ENCODE results near the gene TNMD. TPM values are rescaled to one million over a fixed set of nuclear protein-coding genes. Genes with fewer than 3 reads are reported as not detected.

Gene TNMD
- total RNA-seq, 1 donor from 2014 or later, result 2.3 TPM

DNA sequence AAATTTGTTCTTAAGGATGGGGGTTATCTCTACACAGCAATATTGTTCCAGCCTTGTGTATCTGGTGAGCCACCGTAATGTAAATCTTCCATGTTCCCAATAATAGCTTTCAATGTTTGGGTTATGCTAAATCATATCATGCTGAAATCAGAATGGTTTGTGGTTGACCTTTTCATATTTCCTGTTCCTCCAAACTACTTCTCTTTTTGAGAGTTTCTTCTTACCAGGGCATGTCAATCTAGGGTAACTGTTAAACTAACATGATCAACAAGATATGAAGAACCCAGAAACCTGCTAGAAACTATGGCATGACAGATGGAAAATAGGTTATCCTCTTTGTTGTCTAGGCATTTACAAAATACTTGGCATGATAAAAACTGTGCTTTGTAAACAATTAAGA, 22.0 kb downstream of the TNMD start:
- Mint-ChIP-seq H3K36me3 (no peaks in the 10 kb centered on the region), H3K27me3 (no peaks in the 10 kb centered on the region), H3K4me1 (ENCODE audit: unreplicated experiment) (no peaks in the 10 kb centered on the region), H3K4me3 (no peak overlapping the region), H3K27ac (no peak overlapping the region), H3K9me3 (no peaks in the 10 kb centered on the region)
- TF ChIP-seq, protein P1, sequence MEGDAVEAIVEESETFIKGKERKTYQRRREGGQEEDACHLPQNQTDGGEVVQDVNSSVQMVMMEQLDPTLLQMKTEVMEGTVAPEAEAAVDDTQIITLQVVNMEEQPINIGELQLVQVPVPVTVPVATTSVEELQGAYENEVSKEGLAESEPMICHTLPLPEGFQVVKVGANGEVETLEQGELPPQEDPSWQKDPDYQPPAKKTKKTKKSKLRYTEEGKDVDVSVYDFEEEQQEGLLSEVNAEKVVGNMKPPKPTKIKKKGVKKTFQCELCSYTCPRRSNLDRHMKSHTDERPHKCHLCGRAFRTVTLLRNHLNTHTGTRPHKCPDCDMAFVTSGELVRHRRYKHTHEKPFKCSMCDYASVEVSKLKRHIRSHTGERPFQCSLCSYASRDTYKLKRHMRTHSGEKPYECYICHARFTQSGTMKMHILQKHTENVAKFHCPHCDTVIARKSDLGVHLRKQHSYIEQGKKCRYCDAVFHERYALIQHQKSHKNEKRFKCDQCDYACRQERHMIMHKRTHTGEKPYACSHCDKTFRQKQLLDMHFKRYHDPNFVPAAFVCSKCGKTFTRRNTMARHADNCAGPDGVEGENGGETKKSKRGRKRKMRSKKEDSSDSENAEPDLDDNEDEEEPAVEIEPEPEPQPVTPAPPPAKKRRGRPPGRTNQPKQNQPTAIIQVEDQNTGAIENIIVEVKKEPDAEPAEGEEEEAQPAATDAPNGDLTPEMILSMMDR (conservative IDR thresholded peaks at IDR 0.05), result no peak
- DNase-seq (ENCODE audit: extremely low spot score, unreplicated experiment), result no peak

- TF ChIP-seq, protein P1 (conservative IDR thresholded peaks at IDR 0.05), result peak; percentile 46
- Mint-ChIP-seq H3K4me1 (ENCODE audit: unreplicated experiment) (no peaks in the 10 kb centered on the region), H3K36me3 (no peaks in the 10 kb centered on the region), H3K27me3 (no peaks in the 10 kb centered on the region), H3K27ac (no peak overlapping the region), H3K4me3 (no peak overlapping the region), H3K9me3 (no peaks in the 10 kb centered on the region)
- DNase-seq (ENCODE audit: extremely low spot score, unreplicated experiment), result no peak
Observed at GRCh38 chrX:100609591-100609990, 24.9 kb downstream of the TNMD start.

DNA sequence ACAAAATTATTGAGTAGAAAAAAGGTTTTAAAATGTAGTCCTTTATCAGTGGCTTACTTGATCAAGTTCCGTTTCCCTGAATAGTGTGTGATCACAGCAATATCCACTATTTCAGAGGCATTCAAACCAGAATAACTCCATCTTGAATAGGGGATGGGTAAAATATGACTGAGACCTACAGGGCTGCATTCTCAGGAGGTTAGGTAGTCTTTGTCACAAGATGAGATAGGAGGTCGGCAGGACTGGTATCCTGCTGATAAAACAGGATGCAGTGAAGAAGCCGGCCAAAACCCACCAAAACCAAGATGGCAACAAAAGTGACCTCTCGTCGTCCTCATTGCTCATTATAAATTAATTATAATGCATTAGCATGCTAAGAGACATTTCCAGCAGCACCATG, 27.2 kb downstream of the TNMD start:
- Mint-ChIP-seq H3K9me3 (peaks cover 4% of the 10 kb centered on the region), H3K4me1 (ENCODE audit: unreplicated experiment) (no peaks in the 10 kb centered on the region), H3K36me3 (no peaks in the 10 kb centered on the region), H3K27me3 (no peaks in the 10 kb centered on the region), H3K4me3 (no peak overlapping the region), H3K27ac (no peak overlapping the region)
- TF ChIP-seq, protein P1 (conservative IDR thresholded peaks at IDR 0.05), result no peak
- DNase-seq (ENCODE audit: extremely low spot score, unreplicated experiment), result no peak

DNA sequence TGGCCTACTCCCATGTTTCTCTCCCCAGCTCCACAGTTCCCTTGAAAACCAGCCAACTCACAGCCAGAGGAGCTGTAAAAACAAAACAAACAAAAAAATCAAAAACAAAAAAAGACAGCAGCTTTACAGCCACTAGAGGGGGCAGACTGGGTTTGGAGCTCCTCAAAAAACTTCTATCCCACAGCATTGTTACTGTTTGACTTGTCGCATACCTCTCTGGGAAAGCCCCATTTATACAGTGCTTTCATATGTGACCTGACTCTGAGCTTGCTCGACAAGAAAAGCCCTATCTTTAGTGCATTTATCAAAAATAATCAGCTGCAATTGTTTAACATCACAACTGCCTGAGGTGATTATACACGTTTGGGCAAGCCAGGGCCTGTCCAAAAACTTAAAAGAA, 30.3 kb downstream of the TNMD start:
- peak overlapping the region; percentile 91 for H3K27ac Mint-ChIP-seq
- TF ChIP-seq, protein P1 (conservative IDR thresholded peaks at IDR 0.05), result peak; percentile 71
- peaks cover 8% of the 10 kb centered on the region for H3K9me3 Mint-ChIP-seq
- H3K36me3 Mint-ChIP-seq, result no peaks in the 10 kb centered on the region
- no peaks in the 10 kb centered on the region for H3K27me3 Mint-ChIP-seq
- no peaks in the 10 kb centered on the region for H3K4me1 Mint-ChIP-seq (ENCODE audit: unreplicated experiment)
- no peak for DNase-seq (ENCODE audit: extremely low spot score, unreplicated experiment)
- H3K4me3 Mint-ChIP-seq, result peak overlapping the region; percentile 67

GRCh38 chrX:100623001-100623400, 38.3 kb downstream of the TNMD start:
- H3K4me3 Mint-ChIP-seq, result no peak overlapping the region
- no peaks in the 10 kb centered on the region for H3K4me1 Mint-ChIP-seq (ENCODE audit: unreplicated experiment)
- DNase-seq (ENCODE audit: extremely low spot score, unreplicated experiment), result no peak
- no peak overlapping the region for H3K27ac Mint-ChIP-seq
- TF ChIP-seq, protein P1 (conservative IDR thresholded peaks at IDR 0.05), result no peak
- H3K27me3 Mint-ChIP-seq, result no peaks in the 10 kb centered on the region
- no peaks in the 10 kb centered on the region for H3K9me3 Mint-ChIP-seq
- H3K36me3 Mint-ChIP-seq, result peaks cover 3% of the 10 kb centered on the region

- Mint-ChIP-seq H3K4me1 (ENCODE audit: unreplicated experiment) (no peaks in the 10 kb centered on the region), H3K36me3 (peaks cover 9% of the 10 kb centered on the region), H3K27ac (no peak overlapping the region), H3K9me3 (no peaks in the 10 kb centered on the region), H3K27me3 (no peaks in the 10 kb centered on the region), H3K4me3 (no peak overlapping the region)
- DNase-seq (ENCODE audit: extremely low spot score, unreplicated experiment), result no peak
- TF ChIP-seq, protein P1 (conservative IDR thresholded peaks at IDR 0.05), result no peak
Observed at GRCh38 chrX:100625985-100626491, 41.3 kb downstream of the TNMD start.
